OCI-LY1 (cell line): Measurements from ENCODE around the gene TNFAIP1.
A peak's percentile ranks its signal among the peaks of the same experiment; 100 is the strongest.

ENCODE experiments used
- H2AFZ ChIP-seq: fragments of 200-600 bp; sonication (generic), shearing (Covaris generic); 2 replicates; pipeline ENCODE4 v1.6.0; 2014; ENCODE audit warnings: antibody characterized with exemption, mild to moderate bottlenecking, low read length
- H3F3A ChIP-seq: fragments of 200-600 bp; sonication (generic), shearing (Covaris generic); 2 replicates; pipeline ENCODE4 v1.6.0; 2014; ENCODE audit warnings: mild to moderate bottlenecking, antibody characterized with exemption, low read length, moderate library complexity; ENCODE audit not compliant: insufficient read depth
- H3K27ac ChIP-seq: fragments of 200-600 bp; sonication (generic); 2 replicates; pipeline ENCODE4 v1.5.1; 2014; ENCODE audit warnings: low read length, mixed run types, mild to moderate bottlenecking, low read depth; ENCODE audit not compliant: poor library complexity, severe bottlenecking
- H3K27me3 ChIP-seq: fragments of 200-600 bp; sonication (generic); 2 replicates; pipeline ENCODE4 v1.6.0; 2014; ENCODE audit warnings: antibody characterized with exemption, mild to moderate bottlenecking, low read length, moderate library complexity; ENCODE audit not compliant: insufficient read depth
- H3K36me3 ChIP-seq: fragments of 200-600 bp; sonication (generic); 2 replicates; pipeline ENCODE4 v1.6.1; 2014; ENCODE audit warnings: mild to moderate bottlenecking, antibody characterized with exemption, low read length, moderate library complexity, mixed read lengths; ENCODE audit not compliant: insufficient read depth
- H3K4me1 ChIP-seq: fragments of 200-600 bp; sonication (generic); 2 replicates; pipeline ENCODE4 v1.5.1; 2014; ENCODE audit warnings: mild to moderate bottlenecking, low read length, moderate library complexity; ENCODE audit not compliant: insufficient read depth, severe bottlenecking
- H3K4me2 ChIP-seq: fragments of 200-600 bp; sonication (generic), shearing (Covaris generic); 2 replicates; pipeline ENCODE4 v1.6.1; 2014; ENCODE audit warnings: low read length
- H3K4me3 ChIP-seq: fragments of 200-600 bp; sonication (generic); 2 replicates; pipeline ENCODE4 v1.5.1; 2014; ENCODE audit warnings: low read length, low read depth, mild to moderate bottlenecking, mixed read lengths; ENCODE audit not compliant: poor library complexity, severe bottlenecking
- H3K79me2 ChIP-seq: fragments of 200-600 bp; shearing (Covaris generic); 2 replicates; pipeline ENCODE4 v1.6.1; 2016; ENCODE audit warnings: mixed run types, low read length, mixed read lengths; ENCODE audit not compliant: insufficient read depth
- H3K9ac ChIP-seq: fragments of 200-600 bp; sonication (generic), shearing (Covaris generic); 2 replicates; pipeline ENCODE4 v1.6.1; 2014; ENCODE audit warnings: mild to moderate bottlenecking, low read length, mixed read lengths
- H3K9me2 ChIP-seq: fragments of 200-600 bp; sonication (generic), shearing (Covaris generic); 2 replicates; pipeline ENCODE4 v1.6.1; 2014; ENCODE audit warnings: low read depth, mild to moderate bottlenecking, low read length, mixed read lengths
- H3K9me3 ChIP-seq: fragments of 200-600 bp; shearing (Covaris generic); 2 replicates; pipeline ENCODE4 v1.6.1; 2014; ENCODE audit warnings: low read length, mixed read lengths
- H4K20me1 ChIP-seq: fragments of 200-600 bp; sonication (generic), shearing (Covaris generic); 2 replicates; pipeline ENCODE4 v1.6.0; 2016; ENCODE audit warnings: mild to moderate bottlenecking, low read length; ENCODE audit not compliant: insufficient read depth
- CTCF ChIP-seq: fragments of 200-600 bp; sonication (generic), shearing (Covaris generic); IDR thresholded peaks from 2 replicates; pipeline ENCODE4 v1.5.1; 2017; ENCODE audit warnings: mild to moderate bottlenecking, antibody characterized with exemption, low read length, moderate library complexity, mixed read lengths
- EZH2 ChIP-seq: fragments of 200-600 bp; sonication (generic), shearing (Covaris generic); IDR thresholded peaks from 2 replicates; pipeline ENCODE4 v1.8.0; 2017; ENCODE audit warnings: borderline replicate concordance, mixed run types, mild to moderate bottlenecking, antibody characterized with exemption, low read length, moderate library complexity, mixed read lengths

TNFAIP1 gene

GRCh38 chr17:28331891-28332420 lies 3.6 kb upstream of the TNFAIP1 start:
- H3K4me3 ChIP-seq: no peak overlapping the region
- no peak overlapping the region for H2AFZ ChIP-seq
- no peak overlapping the region for H3K27ac ChIP-seq
- no peaks in the 10 kb centered on the region for H3K27me3 ChIP-seq
- H3K79me2 ChIP-seq: no peaks in the 10 kb centered on the region
- peaks cover 38% of the 10 kb centered on the region for H3K36me3 ChIP-seq
- H4K20me1 ChIP-seq: no peaks in the 10 kb centered on the region
- no peak overlapping the region for H3K4me2 ChIP-seq
- TF ChIP-seq EZH2 (no peak), CTCF (no peak)
- H3K9me3 ChIP-seq: no peaks in the 10 kb centered on the region
- no peaks in the 10 kb centered on the region for H3F3A ChIP-seq
- H3K9me2 ChIP-seq: no peaks in the 10 kb centered on the region
- no peak overlapping the region for H3K9ac ChIP-seq
- peaks cover 25% of the 10 kb centered on the region for H3K4me1 ChIP-seq

GRCh38 chr17:28333083-28333746 lies 2.3 kb upstream of the TNFAIP1 start:
- Histone ChIP-seq H3K4me1 (peaks cover 26% of the 10 kb centered on the region), H3K27me3 (no peaks in the 10 kb centered on the region), H3F3A (no peaks in the 10 kb centered on the region), H2AFZ (no peak overlapping the region), H3K27ac (no peak overlapping the region), H3K4me3 (no peak overlapping the region), H3K9ac (no peak overlapping the region), H3K36me3 (peaks cover 25% of the 10 kb centered on the region), H3K9me3 (no peaks in the 10 kb centered on the region), H3K79me2 (no peaks in the 10 kb centered on the region), H3K9me2 (no peaks in the 10 kb centered on the region), H3K4me2 (no peak overlapping the region; the same call in 1 of the 2 replicates), H4K20me1 (no peaks in the 10 kb centered on the region)
- TF ChIP-seq CTCF: no peak
- no peak for TF ChIP-seq EZH2

- H3K79me2 ChIP-seq: no peaks in the 10 kb centered on the region
- peaks cover 16% of the 10 kb centered on the region for H3K36me3 ChIP-seq
- no peak overlapping the region for H2AFZ ChIP-seq
- H3K9me2 ChIP-seq: no peaks in the 10 kb centered on the region
- no peak for TF ChIP-seq EZH2
- no peak for TF ChIP-seq CTCF
- peaks cover 26% of the 10 kb centered on the region for H3K4me1 ChIP-seq
- H3K4me3 ChIP-seq: peak overlapping the region; percentile 84
- peak overlapping the region; percentile 71 for H3K4me2 ChIP-seq
- H3K9ac ChIP-seq: peak overlapping the region; percentile 71; the same call in 1 of the 2 replicates
- no peaks in the 10 kb centered on the region for H3K27me3 ChIP-seq
- H4K20me1 ChIP-seq: no peaks in the 10 kb centered on the region
- no peaks in the 10 kb centered on the region for H3K9me3 ChIP-seq
- no peak overlapping the region for H3K27ac ChIP-seq
- no peaks in the 10 kb centered on the region for H3F3A ChIP-seq
These were observed 1.4 kb upstream of the TNFAIP1 start for GRCh38 chr17:28334171-28334570.
